GM12878 (cell line): ENCODE results near the gene CCM2. TPM values are rescaled to one million over a fixed set of nuclear protein-coding genes. Genes with fewer than 3 reads are reported as not detected.

Experiments used
- BCL3 ChIP-seq: IDR thresholded peaks from 2 replicates; pipeline ENCODE4 v1.6.1; 2011; ENCODE audit warnings: borderline replicate concordance, low read depth, mild to moderate bottlenecking, moderate library complexity, low read length; ENCODE audit not compliant: insufficient read depth, poor library complexity, severe bottlenecking
- BCLAF1 ChIP-seq: fragments of 450-650 bp; IDR thresholded peaks from 2 replicates; pipeline ENCODE4 v1.6.1; 2017; ENCODE audit warnings: antibody characterized with exemption, mild to moderate bottlenecking, moderate library complexity
- CEBPZ ChIP-seq: fragments of 150-350 bp; IDR thresholded peaks from 2 replicates; pipeline ENCODE4 v1.6.1; 2016; ENCODE audit warnings: low read depth, low read length
- EED ChIP-seq: sonication (generic); IDR thresholded peaks from 2 replicates; pipeline ENCODE4 v1.6.1; 2016; ENCODE audit warnings: antibody characterized with exemption, low read depth
- IKZF2 ChIP-seq, 2 experiments: fragments of 450-650 bp; IDR thresholded peaks; 2 replicates each; pipeline ENCODE4 v1.6.1; 2017; ENCODE audit warnings: mild to moderate bottlenecking in 2 of 2, moderate library complexity in 2 of 2
- KLF5 ChIP-seq: fragments of 450-650 bp; IDR thresholded peaks from 2 replicates; pipeline ENCODE4 v1.6.1; 2014; ENCODE audit warnings: mild to moderate bottlenecking; ENCODE audit not compliant: partially characterized antibody
- polyA plus RNA-seq, 11 experiments: library from polyadenylated mRNA; depleted of rRNA in 4 of 11; unstranded in 6 of 11; stranded (reverse) in 5 of 11; fragments of >200 nt; fragmentation: Nextera tagmentation in 4 of 11; fragmentation: Illumina TruSeq in 1 of 11; extraction: Ambion mirVana in 4 of 11; extraction: Trizol in 1 of 11; gene quantifications; 1 replicate in 1 of 11; 2 replicates in 10 of 11; pipeline versions ENCODE4 v1.2.1 to v1.2.3, GENCODE V29; 2011 to 2016; ENCODE audit warnings: inconsistent platforms in 2 of 11, missing spikeins in 2 of 11, low read depth in 1 of 11
- total RNA-seq, 4 experiments: library from RNA; depleted of rRNA in 3 of 4; stranded (reverse); fragments of >200 nt in 3 of 4; fragmentation: Illumina TruSeq in 1 of 4; extraction: Trizol in 1 of 4; gene quantifications; 2 replicates each; pipeline versions ENCODE4 v1.2.1 to v1.2.3, GENCODE V29; 2013 to 2021

Gene CCM2
- total and polyA plus RNA-seq, 10 of the 15 experiments (the other 5 are each of a cell fraction or from before 2014, with no cell fraction given) = 1.00 to 82.3 (median 48.7) TPM

GRCh38 chr7:45026013-45026412 is 26.0 kb downstream of the CCM2 start (continued):
- TF ChIP-seq CEBPZ = no peak
- peak; percentile 58; the same call in 1 of the 2 replicates for TF ChIP-seq EED
- TF ChIP-seq KLF5 = no peak
- peak in 1 of 2 experiments; percentile 34; a peak in 2 of 4 replicates for TF ChIP-seq IKZF2 (IDR thresholded peaks at IDR 0.05)
- TF ChIP-seq BCLAF1 = no peak
- TF ChIP-seq BCL3 = no peak
- TF ChIP-seq, all 136 proteins: peak for 6
